ENCODE data around the gene CCDC69.

Gene CCDC69

GRCh38 chr5:151184316-151185042 lies 39.4 kb downstream of the CCDC69 start:
- TF ChIP-seq, protein P1, sequence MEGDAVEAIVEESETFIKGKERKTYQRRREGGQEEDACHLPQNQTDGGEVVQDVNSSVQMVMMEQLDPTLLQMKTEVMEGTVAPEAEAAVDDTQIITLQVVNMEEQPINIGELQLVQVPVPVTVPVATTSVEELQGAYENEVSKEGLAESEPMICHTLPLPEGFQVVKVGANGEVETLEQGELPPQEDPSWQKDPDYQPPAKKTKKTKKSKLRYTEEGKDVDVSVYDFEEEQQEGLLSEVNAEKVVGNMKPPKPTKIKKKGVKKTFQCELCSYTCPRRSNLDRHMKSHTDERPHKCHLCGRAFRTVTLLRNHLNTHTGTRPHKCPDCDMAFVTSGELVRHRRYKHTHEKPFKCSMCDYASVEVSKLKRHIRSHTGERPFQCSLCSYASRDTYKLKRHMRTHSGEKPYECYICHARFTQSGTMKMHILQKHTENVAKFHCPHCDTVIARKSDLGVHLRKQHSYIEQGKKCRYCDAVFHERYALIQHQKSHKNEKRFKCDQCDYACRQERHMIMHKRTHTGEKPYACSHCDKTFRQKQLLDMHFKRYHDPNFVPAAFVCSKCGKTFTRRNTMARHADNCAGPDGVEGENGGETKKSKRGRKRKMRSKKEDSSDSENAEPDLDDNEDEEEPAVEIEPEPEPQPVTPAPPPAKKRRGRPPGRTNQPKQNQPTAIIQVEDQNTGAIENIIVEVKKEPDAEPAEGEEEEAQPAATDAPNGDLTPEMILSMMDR (IDR thresholded peaks at IDR 0.05; ENCODE audit: insufficient read depth, low read depth, low read length, missing control alignments): no peak
- no peak for DNase-seq (ENCODE audit: low read depth)
- H3K4me3 ChIP-seq (ENCODE audit: low read depth, low read length): no peak overlapping the region

- no peak for DNase-seq (ENCODE audit: low read depth)
- H3K4me3 ChIP-seq (ENCODE audit: low read depth, low read length): no peak overlapping the region
- TF ChIP-seq, protein P1 (IDR thresholded peaks at IDR 0.05; ENCODE audit: insufficient read depth, low read depth, low read length, missing control alignments): no peak
Measured at GRCh38 chr5:151183456-151184245, 40.2 kb downstream of the CCDC69 start.

DNA sequence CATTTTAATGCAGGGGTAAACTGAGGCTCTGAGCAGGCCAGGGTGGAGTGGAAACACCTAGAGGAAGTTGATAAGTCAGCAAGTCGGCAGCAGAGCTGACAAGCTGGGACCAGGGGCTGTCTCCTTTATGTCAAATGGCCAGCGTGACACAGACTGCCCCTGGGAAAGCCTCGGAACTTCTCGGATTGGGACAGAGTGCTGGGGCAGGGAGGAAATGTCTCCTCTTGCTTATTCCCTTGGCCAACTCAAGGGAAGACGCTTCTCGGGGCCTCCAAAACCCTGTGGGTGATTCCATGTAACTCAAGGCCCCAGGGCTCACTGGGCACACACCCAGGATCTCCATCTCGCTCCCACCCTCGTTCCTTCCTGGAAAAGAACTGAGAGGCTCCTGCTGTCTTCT lies 40.9 kb downstream of the CCDC69 start:
- TF ChIP-seq, protein P1 (IDR thresholded peaks at IDR 0.05; ENCODE audit: insufficient read depth, low read depth, low read length, missing control alignments): no peak
- DNase-seq (ENCODE audit: low read depth): no peak
- no peak overlapping the region for H3K4me3 ChIP-seq (ENCODE audit: low read depth, low read length)

DNA sequence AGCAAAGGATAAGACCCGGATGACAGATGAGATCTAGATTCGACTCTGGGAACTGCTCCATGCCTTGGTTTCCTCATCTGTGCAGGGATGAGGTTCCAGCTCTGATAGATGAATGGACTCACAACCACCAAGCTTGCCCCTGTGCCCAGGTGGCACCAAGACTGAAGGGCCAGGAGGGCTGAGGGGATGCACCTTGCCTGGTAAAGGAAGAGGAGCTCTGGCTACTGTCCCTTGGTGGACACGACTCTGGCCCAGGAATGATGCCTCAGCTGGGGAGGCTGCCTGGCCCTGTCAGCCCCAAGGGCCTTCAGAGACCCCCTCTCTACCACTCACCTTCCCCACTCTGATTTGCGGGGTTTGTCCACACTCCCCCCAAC lies 41.4 kb downstream of the CCDC69 start:
- no peak for DNase-seq (ENCODE audit: low read depth)
- TF ChIP-seq, protein P1 (IDR thresholded peaks at IDR 0.05; ENCODE audit: insufficient read depth, low read depth, low read length, missing control alignments): no peak
- H3K4me3 ChIP-seq (ENCODE audit: low read depth, low read length): no peak overlapping the region

- H3K4me3 ChIP-seq (ENCODE audit: low read depth, low read length): no peak overlapping the region
- no peak for DNase-seq (ENCODE audit: low read depth)
- TF ChIP-seq, protein P1 (IDR thresholded peaks at IDR 0.05; ENCODE audit: insufficient read depth, low read depth, low read length, missing control alignments): no peak
Measured at GRCh38 chr5:151181818-151182523, 41.9 kb downstream of the CCDC69 start.

DNA sequence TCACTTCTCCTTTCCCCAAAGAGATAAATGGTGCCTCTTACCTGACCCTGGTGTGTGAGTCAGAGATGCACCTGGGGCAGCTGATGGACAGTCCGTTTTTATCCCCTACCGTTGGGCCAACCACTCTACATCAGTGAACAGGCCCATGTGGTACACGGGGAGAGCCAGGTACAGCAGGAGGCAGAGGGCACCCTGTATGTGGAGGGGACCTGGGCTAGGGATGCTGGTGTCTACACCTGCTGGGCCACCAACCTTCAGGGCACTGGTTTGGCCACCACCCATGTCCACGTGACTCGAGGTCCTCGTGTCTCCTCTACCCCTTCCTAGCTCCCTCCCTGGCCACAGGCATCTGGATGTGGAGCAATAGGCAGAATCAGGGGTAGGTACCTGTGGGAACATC lies 43.6 kb downstream of the CCDC69 start:
- no peak for DNase-seq (ENCODE audit: low read depth)
- TF ChIP-seq, protein P1 (IDR thresholded peaks at IDR 0.05; ENCODE audit: insufficient read depth, low read depth, low read length, missing control alignments): no peak
- H3K4me3 ChIP-seq (ENCODE audit: low read depth, low read length): no peak overlapping the region
